HFF-Myc (cell line): ENCODE results near the gene SP100.

Experiments
- DNase-seq: peaks from one replicate; pipeline ENCODE4 v3.0.0-alpha.2; 2011; ENCODE audit warnings: low read depth; ENCODE audit errors: extremely low read depth
- H3K4me3 ChIP-seq: replicated peaks from 2 replicates; pipeline ENCODE4 v1.5.1; 2011; ENCODE audit warnings: low read depth, mild to moderate bottlenecking, control low read depth, low read length
- CTCF ChIP-seq: IDR thresholded peaks from 2 replicates; pipeline ENCODE4 v1.5.1; 2012; ENCODE audit warnings: mild to moderate bottlenecking, low read depth, low read length, control low read depth; ENCODE audit errors: missing control alignments

SP100 gene

GRCh38 chr2:230444832-230445231 lies 28.8 kb downstream of the SP100 start:
- no peak for DNase-seq
- TF ChIP-seq CTCF = no peak
- H3K4me3 ChIP-seq = no peak overlapping the region

- DNase-seq = no peak
- H3K4me3 ChIP-seq = no peak overlapping the region
- no peak for TF ChIP-seq CTCF
Observed at GRCh38 chr2:230447036-230447435, 31.0 kb downstream of the SP100 start.

- H3K4me3 ChIP-seq = no peak overlapping the region
- DNase-seq = no peak
- no peak for TF ChIP-seq CTCF
Observed at GRCh38 chr2:230447455-230448451, 31.8 kb downstream of the SP100 start.

GRCh38 chr2:230449901-230450467 lies 34.0 kb downstream of the SP100 start:
- H3K4me3 ChIP-seq = no peak overlapping the region
- DNase-seq = no peak
- no peak for TF ChIP-seq CTCF

GRCh38 chr2:230453006-230453405 lies 37.0 kb downstream of the SP100 start:
- DNase-seq = no peak
- TF ChIP-seq CTCF = no peak
- H3K4me3 ChIP-seq = no peak overlapping the region

GRCh38 chr2:230455005-230455684 lies 39.1 kb downstream of the SP100 start:
- TF ChIP-seq CTCF = no peak
- H3K4me3 ChIP-seq = no peak overlapping the region
- DNase-seq = no peak
